HEK293T (cell line): ENCODE measurements around the gene ADSL.

Experiments
- BHLHE40 ChIP-seq: fragments of 450-650 bp; IDR thresholded peaks from 2 replicates; pipeline ENCODE4 v1.6.1; 2016; ENCODE audit warnings: mild to moderate bottlenecking, moderate library complexity, borderline replicate concordance
- CTBP1 ChIP-seq: fragments of 450-650 bp; IDR thresholded peaks from 2 replicates; pipeline ENCODE4 v1.6.1; 2016; ENCODE audit warnings: borderline replicate concordance
- ELF4 ChIP-seq: fragments of 450-650 bp; IDR thresholded peaks from 2 replicates; pipeline ENCODE4 v1.6.1; 2017; ENCODE audit warnings: antibody characterized with exemption
- FOXK2 ChIP-seq: fragments of 450-650 bp; IDR thresholded peaks from 2 replicates; pipeline ENCODE4 v1.6.1; 2016; ENCODE audit warnings: mild to moderate bottlenecking
- SP1 ChIP-seq: fragments of 450-650 bp; IDR thresholded peaks from 2 replicates; pipeline ENCODE4 v1.6.1; 2017
- SUZ12 ChIP-seq: fragments of 450-650 bp; IDR thresholded peaks from 2 replicates; pipeline ENCODE4 v1.6.1; 2016; ENCODE audit warnings: mild to moderate bottlenecking

DNA sequence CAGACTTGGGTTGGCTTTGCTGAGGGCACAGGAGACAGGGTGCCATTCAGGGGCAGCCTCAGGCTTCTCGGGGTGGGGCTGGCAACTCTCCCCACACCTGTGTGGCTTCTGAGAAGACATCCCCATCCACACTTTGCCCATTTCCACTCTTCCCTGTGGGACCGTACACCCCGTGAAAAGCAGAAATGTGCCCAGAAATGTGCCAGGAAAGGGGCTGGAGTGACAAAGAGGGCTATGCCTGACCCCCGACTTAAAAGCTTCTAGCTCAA lies 74.7 kb downstream of the ADSL start:
- TF ChIP-seq BHLHE40, result no peak
- TF ChIP-seq SP1, result no peak
- TF ChIP-seq CTBP1, result no peak
- no peak for TF ChIP-seq ELF4
- no peak for TF ChIP-seq FOXK2
- no peak for TF ChIP-seq SUZ12
